NCI-H1436 treated with DMSO at 0.1 percent for 48 hours (cell line): ENCODE results near the gene NCAPG.
"Not testable (repeated sequence)": the region's sequence is repeated elsewhere in the genome, so short reads cannot be mapped to it uniquely, and the experiment has no call there.

ENCODE experiments used
- DNase-seq: peaks from one replicate; lab custom pipeline; 2025; lab: John Stamatoyannopoulos, UW

NCAPG gene

GRCh38 chr4:17788956-17789355 is 21.8 kb upstream of the NCAPG start:
- no peak for DNase-seq

GRCh38 chr4:17794730-17795129 is 16.0 kb upstream of the NCAPG start:
- no peak for DNase-seq

GRCh38 chr4:17797808-17798207 is 13.0 kb upstream of the NCAPG start:
- DNase-seq: no peak

- DNase-seq: no peak
Measured at GRCh38 chr4:17805580-17806155, 5.1 kb upstream of the NCAPG start.

GRCh38 chr4:17807446-17807845 is 3.3 kb upstream of the NCAPG start:
- no peak for DNase-seq

- no peak for DNase-seq
Measured at GRCh38 chr4:17809667-17810066, 1.1 kb upstream of the NCAPG start.

GRCh38 chr4:17811078-17811603 is 362 bp downstream of the NCAPG start:
- DNase-seq: no peak

- no peak for DNase-seq
Measured at GRCh38 chr4:17812125-17812524, 1.3 kb downstream of the NCAPG start.

GRCh38 chr4:17812801-17813200 is 2.0 kb downstream of the NCAPG start:
- no peak for DNase-seq

GRCh38 chr4:17814140-17814539 is 3.4 kb downstream of the NCAPG start:
- DNase-seq: no peak

- no peak for DNase-seq
Measured at GRCh38 chr4:17816142-17816541, 5.4 kb downstream of the NCAPG start.

- no peak for DNase-seq
Measured at GRCh38 chr4:17817027-17817426, 6.2 kb downstream of the NCAPG start.

GRCh38 chr4:17823871-17824669 is 13.3 kb downstream of the NCAPG start:
- no peak for DNase-seq

GRCh38 chr4:17846266-17846665 is 35.5 kb downstream of the NCAPG start:
- no peak for DNase-seq

- DNase-seq: not testable (repeated sequence)
Measured at GRCh38 chr4:17850295-17850694, 39.5 kb downstream of the NCAPG start.

- DNase-seq: no peak
Measured at GRCh38 chr4:17851959-17852358, 41.2 kb downstream of the NCAPG start.

- DNase-seq: no peak
Measured at GRCh38 chr4:17854036-17854435, 43.3 kb downstream of the NCAPG start.

GRCh38 chr4:17859793-17860406 is 49.1 kb downstream of the NCAPG start:
- DNase-seq: no peak

GRCh38 chr4:17861906-17862305 is 51.1 kb downstream of the NCAPG start:
- not testable (repeated sequence) for DNase-seq

GRCh38 chr4:17865866-17866363 is 55.1 kb downstream of the NCAPG start:
- no peak for DNase-seq

GRCh38 chr4:17866810-17867209 is 56.0 kb downstream of the NCAPG start:
- no peak for DNase-seq

- DNase-seq: no peak
Measured at GRCh38 chr4:17867276-17867675, 56.5 kb downstream of the NCAPG start.

- no peak for DNase-seq
Measured at GRCh38 chr4:17869327-17869726, 58.5 kb downstream of the NCAPG start.
